ENCODE results near the gene ABCA2.

ABCA2 gene

GRCh38 chr9:136988872-136989271 is 39.2 kb downstream of the ABCA2 start:
- Histone ChIP-seq H3K9me2 (replicated peaks; ENCODE audit: insufficient read depth, low read length) (no peaks in the 10 kb centered on the region), H3K4me3 (ENCODE audit: insufficient read depth, low read length, poor library complexity, severe bottlenecking) (no peak overlapping the region), H3K27ac (ENCODE audit: low read depth, low read length) (no peak overlapping the region), H3K36me3 (ENCODE audit: low read length) (no peaks in the 10 kb centered on the region), H3K9ac (ENCODE audit: low read length) (no peak overlapping the region), H3K9me3 (ENCODE audit: insufficient read depth, low read length) (no peaks in the 10 kb centered on the region), H3K79me2 (ENCODE audit: insufficient read depth, low read length) (no peaks in the 10 kb centered on the region), H3K27me3 (ENCODE audit: low read length) (no peaks in the 10 kb centered on the region), H3K4me2 (ENCODE audit: low read depth, low read length, poor library complexity, severe bottlenecking) (no peak overlapping the region), H4K20me1 (ENCODE audit: low read depth, low read length) (no peaks in the 10 kb centered on the region), H3F3A (ENCODE audit: insufficient read depth) (no peaks in the 10 kb centered on the region), H2AFZ (ENCODE audit: low read depth, low read length, severe bottlenecking) (no peak overlapping the region)
- TF ChIP-seq, protein P1, sequence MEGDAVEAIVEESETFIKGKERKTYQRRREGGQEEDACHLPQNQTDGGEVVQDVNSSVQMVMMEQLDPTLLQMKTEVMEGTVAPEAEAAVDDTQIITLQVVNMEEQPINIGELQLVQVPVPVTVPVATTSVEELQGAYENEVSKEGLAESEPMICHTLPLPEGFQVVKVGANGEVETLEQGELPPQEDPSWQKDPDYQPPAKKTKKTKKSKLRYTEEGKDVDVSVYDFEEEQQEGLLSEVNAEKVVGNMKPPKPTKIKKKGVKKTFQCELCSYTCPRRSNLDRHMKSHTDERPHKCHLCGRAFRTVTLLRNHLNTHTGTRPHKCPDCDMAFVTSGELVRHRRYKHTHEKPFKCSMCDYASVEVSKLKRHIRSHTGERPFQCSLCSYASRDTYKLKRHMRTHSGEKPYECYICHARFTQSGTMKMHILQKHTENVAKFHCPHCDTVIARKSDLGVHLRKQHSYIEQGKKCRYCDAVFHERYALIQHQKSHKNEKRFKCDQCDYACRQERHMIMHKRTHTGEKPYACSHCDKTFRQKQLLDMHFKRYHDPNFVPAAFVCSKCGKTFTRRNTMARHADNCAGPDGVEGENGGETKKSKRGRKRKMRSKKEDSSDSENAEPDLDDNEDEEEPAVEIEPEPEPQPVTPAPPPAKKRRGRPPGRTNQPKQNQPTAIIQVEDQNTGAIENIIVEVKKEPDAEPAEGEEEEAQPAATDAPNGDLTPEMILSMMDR (IDR thresholded peaks at IDR 0.05; ENCODE audit: insufficient read depth, low read length, poor library complexity, severe bottlenecking): no peak
- TF ChIP-seq EZH2phosphoT487 (conservative IDR thresholded peaks at IDR 0.05; ENCODE audit: low read length): no peak

DNA sequence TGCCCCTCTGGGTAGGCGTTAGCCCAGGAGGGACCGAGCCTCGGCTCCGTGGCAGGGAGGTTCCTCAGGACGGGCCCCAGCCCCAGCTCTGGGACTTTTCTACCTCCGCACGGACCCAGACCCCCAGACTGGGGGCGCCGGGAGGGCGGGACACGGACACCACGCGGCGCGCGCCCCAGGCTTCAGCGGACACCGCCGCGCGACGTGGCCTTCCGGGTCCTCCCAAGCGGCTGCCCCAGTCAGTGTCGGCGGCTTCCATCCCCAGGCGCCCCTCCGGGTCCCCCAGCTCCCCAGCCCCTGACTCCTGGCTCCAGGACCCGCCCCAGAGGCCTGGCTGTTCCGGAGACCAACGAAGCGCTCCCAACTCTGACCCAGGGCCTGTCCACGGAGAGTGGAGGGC is 42.2 kb downstream of the ABCA2 start:
- Histone ChIP-seq H3K9ac (ENCODE audit: low read length) (no peak overlapping the region), H3F3A (ENCODE audit: insufficient read depth) (no peaks in the 10 kb centered on the region), H3K79me2 (ENCODE audit: insufficient read depth, low read length) (no peaks in the 10 kb centered on the region), H2AFZ (ENCODE audit: low read depth, low read length, severe bottlenecking) (no peak overlapping the region), H3K36me3 (ENCODE audit: low read length) (no peaks in the 10 kb centered on the region), H3K9me3 (ENCODE audit: insufficient read depth, low read length) (no peaks in the 10 kb centered on the region), H3K4me2 (ENCODE audit: low read depth, low read length, poor library complexity, severe bottlenecking) (no peak overlapping the region), H3K4me3 (ENCODE audit: insufficient read depth, low read length, poor library complexity, severe bottlenecking) (no peak overlapping the region), H4K20me1 (ENCODE audit: low read depth, low read length) (no peaks in the 10 kb centered on the region), H3K27me3 (ENCODE audit: low read length) (no peaks in the 10 kb centered on the region), H3K27ac (ENCODE audit: low read depth, low read length) (no peak overlapping the region), H3K9me2 (replicated peaks; ENCODE audit: insufficient read depth, low read length) (no peaks in the 10 kb centered on the region)
- TF ChIP-seq, protein P1 (IDR thresholded peaks at IDR 0.05; ENCODE audit: insufficient read depth, low read length, poor library complexity, severe bottlenecking): no peak
- no peak for TF ChIP-seq EZH2phosphoT487 (conservative IDR thresholded peaks at IDR 0.05; ENCODE audit: low read length)

DNA sequence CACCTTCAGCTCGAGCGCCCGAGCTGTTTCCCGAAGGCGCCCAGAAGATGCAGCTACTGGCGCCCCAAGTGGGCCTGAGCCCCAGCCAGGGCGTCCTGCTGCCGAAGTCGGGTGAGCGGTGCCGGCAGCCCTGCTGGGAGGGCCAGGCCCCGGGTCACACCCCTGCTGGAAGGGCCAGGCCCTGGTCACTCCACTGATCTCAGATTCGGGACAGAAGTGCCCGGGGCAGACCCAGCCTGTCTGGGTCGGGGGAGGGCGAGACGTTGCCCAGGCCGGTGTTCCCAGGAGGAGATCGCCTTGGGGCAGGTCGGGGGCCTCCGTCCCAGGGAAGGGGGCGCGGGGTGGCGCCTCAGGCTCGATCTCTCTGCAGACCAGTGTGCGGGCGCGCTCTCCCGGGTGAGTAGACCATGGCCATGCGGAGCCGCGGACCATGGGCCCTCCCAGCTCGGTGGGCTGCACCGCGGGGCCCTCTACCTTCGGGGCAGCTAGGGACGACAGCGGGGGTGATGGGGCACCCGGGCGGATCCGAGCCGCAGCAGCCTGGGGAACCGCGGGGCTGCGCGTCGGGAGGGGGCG is 42.9 kb downstream of the ABCA2 start:
- Histone ChIP-seq H3K4me3 (ENCODE audit: insufficient read depth, low read length, poor library complexity, severe bottlenecking) (no peak overlapping the region), H3K79me2 (ENCODE audit: insufficient read depth, low read length) (no peaks in the 10 kb centered on the region), H3K36me3 (ENCODE audit: low read length) (no peaks in the 10 kb centered on the region), H3K27ac (ENCODE audit: low read depth, low read length) (no peak overlapping the region), H3F3A (ENCODE audit: insufficient read depth) (no peaks in the 10 kb centered on the region), H3K4me2 (ENCODE audit: low read depth, low read length, poor library complexity, severe bottlenecking) (no peak overlapping the region), H3K9me2 (replicated peaks; ENCODE audit: insufficient read depth, low read length) (no peaks in the 10 kb centered on the region), H3K9me3 (ENCODE audit: insufficient read depth, low read length) (no peaks in the 10 kb centered on the region), H3K9ac (ENCODE audit: low read length) (no peak overlapping the region), H3K27me3 (ENCODE audit: low read length) (no peaks in the 10 kb centered on the region), H2AFZ (ENCODE audit: low read depth, low read length, severe bottlenecking) (no peak overlapping the region), H4K20me1 (ENCODE audit: low read depth, low read length) (no peaks in the 10 kb centered on the region)
- no peak for TF ChIP-seq EZH2phosphoT487 (conservative IDR thresholded peaks at IDR 0.05; ENCODE audit: low read length)
- TF ChIP-seq, protein P1 (IDR thresholded peaks at IDR 0.05; ENCODE audit: insufficient read depth, low read length, poor library complexity, severe bottlenecking): no peak
